GM23248 (cell line): ENCODE data around the gene FGF1.

Experiments used
- EZH2 ChIP-seq: fragments of 200-600 bp; sonication (generic); IDR thresholded peaks from 2 replicates; pipeline ENCODE4 v1.6.1; 2018; ENCODE audit warnings: antibody characterized with exemption, mild to moderate bottlenecking; ENCODE audit not compliant: insufficient read depth, poor library complexity, severe bottlenecking
- EZH2phosphoT487 ChIP-seq: fragments of 200-600 bp; sonication (generic); IDR thresholded peaks from 2 replicates; pipeline ENCODE4 v1.6.1; 2018; ENCODE audit warnings: antibody characterized with exemption, moderate library complexity, mild to moderate bottlenecking, low read depth; ENCODE audit not compliant: insufficient read depth

DNA sequence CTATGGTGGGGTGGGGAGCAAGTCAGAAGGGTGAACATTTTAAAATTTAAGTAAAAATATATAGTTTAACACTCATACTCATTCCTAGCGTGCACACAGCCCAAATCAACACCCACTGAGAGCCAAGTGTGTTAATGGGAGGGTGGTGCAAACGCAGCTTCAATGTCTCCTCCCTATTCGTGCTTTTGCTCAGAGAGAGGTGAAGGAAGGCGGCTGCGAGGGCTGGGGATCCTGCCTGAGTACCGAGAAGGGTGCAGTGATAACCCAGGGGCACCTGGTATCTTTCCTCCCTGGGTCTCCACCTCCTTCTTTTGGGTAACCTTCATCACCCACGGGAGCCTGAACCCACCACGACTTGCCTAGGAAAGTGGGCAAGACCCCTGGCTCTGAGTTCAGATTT lies 35.0 kb downstream of the FGF1 start:
- TF ChIP-seq EZH2: no peak
- no peak for TF ChIP-seq EZH2phosphoT487
